ENCODE measurements around the gene TAOK1. TPM values are rescaled to one million over a fixed set of nuclear protein-coding genes. Genes with fewer than 3 reads are reported as not detected.

TAOK1 gene
- total RNA-seq, result 51.2 TPM

DNA sequence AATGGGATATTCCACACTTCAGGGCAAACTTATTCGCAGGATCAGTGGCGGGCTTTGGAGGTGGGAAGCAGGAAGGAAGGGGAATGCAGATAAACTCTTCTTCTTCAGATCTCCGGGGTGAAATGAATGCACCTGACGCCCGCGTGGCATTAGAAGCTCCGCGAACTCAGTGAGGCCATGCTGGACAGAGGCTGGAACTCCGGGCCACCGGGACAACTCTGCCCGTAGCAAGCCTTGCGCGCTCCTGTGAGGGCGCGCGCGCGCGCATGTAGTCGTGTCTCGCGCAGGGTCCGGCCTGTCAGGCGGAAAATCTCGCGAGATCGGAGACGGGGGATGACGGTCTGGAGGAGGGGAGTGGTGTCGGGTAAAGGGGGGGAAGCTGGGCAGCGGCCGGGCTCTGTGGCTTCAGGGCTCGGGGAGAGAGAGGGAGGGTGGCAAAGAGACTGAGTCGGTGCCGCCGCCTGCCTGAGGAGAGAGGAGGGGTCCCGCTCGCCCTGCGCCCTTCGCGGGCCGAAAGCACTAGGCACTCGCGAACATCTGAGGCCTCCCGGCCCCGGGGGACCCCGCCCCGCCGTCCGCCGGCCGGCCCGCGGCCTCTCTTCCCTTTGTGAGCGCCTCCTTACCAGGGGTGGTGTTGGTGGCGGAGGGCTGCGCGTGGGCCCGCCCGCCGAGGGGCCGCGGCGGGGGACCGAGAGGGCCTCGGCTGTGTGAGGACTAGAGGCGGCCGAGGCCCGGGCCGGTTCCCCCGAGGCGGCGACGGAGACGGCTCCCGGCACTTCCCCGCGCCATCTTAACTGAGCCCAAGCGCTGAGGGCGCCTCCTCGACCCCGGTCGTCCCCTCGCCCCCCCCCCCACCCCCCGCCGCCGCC is at the start of gene TAOK1:
TAOK1 (plus strand) TSS at position 382 of the 869 bp plus-strand sequence. CDS start 61,186 bp downstream, outside the sequence.

DNA sequence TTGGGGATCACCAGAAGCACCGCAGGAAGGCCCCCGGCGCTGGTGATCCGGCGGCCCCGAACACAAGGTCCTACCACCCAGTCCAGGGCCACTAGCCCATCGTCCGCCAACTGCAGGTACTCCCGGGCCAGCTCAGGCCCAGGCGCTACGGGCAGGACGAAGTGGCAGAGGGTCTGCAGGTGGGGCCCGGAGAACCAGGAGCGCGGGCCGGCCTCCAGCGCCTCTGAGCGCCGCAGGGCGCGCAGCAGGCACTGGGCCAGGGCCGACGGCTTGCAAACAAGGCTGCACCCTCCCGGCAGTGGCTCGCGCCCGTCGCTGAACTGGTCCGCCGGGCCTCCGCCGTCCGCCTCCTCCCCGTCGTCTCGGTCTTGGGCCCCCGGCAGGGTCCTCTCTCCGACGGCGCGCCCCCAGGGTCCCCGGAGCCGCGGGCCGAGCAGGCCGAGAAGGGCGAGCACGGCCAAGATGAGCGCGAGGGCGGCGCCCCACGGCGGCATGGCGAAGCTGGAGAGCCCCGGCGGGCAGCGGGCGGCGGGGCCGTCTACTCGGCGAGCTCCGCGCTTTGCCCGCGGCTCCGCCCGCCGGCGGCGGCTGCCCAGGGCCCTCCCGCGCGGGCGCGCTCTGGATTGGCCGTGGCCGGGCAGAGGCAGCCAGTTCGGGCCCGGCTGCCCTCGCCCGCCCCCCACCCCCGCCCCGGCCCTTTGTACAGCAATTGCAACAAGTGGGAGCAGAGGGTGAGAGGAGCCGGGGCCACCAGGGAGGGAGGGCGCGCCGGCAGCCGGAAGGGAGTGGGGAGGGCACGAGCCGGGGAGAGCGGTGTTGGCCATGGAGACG is 176.5 kb downstream of the TAOK1 start, which contains the start of gene ABHD15:
ABHD15 (minus strand) TSS at position 565 of the 831 bp plus-strand sequence; CDS start at position 494, 71 bp downstream.

DNA sequence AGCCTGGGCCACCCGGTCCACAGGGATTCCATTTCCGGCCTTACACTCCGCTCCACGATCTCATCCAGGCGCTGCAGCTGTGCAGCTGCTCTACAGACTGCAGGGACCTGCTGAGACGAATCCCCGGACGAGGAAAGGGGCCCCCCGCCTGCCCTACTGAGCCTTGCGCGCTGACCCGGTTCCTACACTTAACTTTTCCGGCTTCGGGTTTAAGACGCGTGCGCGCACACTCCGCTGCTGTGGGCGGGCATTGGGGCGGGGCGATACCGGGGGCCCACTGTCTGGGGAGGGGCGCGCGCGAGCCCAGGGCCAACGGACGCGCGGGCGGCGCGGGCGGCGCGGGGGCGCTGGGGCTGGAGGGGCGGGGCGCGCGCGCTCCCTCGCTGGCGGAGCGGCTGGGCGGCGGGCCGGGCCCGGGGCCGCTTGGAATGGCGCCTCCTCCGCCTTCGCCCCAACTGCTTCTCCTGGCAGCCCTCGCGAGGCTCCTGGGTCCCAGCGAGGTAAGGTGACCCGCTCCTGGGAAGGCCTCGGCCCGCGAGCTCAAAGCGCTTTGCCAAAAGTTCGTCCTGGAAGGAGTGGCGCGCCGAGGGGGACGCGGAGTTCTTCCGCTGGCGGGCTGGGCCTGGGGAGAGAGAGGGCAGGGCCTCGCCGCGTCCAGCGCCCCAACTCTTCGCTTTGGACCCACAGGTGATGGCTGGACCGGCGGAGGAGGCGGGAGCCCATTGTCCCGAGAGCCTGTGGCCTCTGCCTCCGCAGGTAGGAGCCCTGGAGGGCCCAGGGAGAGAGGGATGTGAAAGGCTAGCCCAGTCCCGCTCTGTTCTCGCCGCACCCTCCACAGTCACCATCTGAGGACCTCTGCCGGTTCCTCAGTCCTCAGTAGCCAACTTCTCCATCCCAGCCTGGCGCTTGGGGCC is 178.4 kb downstream of the TAOK1 start, which contains the start of gene TP53I13:
TP53I13 (plus strand) TSS at position 371 of the 914 bp plus-strand sequence; CDS start at position 429, 58 bp downstream.

GRCh38 chr17:29589524-29590410 is 199.6 kb downstream of the TAOK1 start, which contains the start of gene GIT1:
TSS of gene GIT1 (minus strand) at chr17:29589648. CDS start at chr17:29589378, 270 bp downstream.

GRCh38 chr17:29592850-29593551 is 202.8 kb downstream of the TAOK1 start, which contains the start of gene ANKRD13B:
TSS of gene ANKRD13B (plus strand) at chr17:29593132. CDS start at chr17:29593622, 490 bp downstream.

Small RNA genes within 50 kb of the gene (small RNA-seq; reads per million reads assigned to genes)
- gene RNU4-34P (ENCODE audit: low replicate concordance) (not detected), gene RNU6-1034P (ENCODE audit: low replicate concordance) (not detected), gene RNU6-711P (ENCODE audit: low replicate concordance) (not detected)

Other genes starting within 250 kb of the TAOK1 start
- gene MYO18A, start 210.0 kb upstream of the TAOK1 start, total RNA-seq, result 89.5 TPM
- gene CRYBA1, start 143.5 kb upstream of the TAOK1 start, total RNA-seq, result not detected
- 38.9 TPM for gene NUFIP2, start 96.2 kb upstream of the TAOK1 start, total RNA-seq
- 7.4 TPM for gene ABHD15, start 176.7 kb downstream of the TAOK1 start, total RNA-seq
- gene TP53I13, start 178.3 kb downstream of the TAOK1 start, total RNA-seq, result 41.9 TPM
- gene GIT1, start 199.3 kb downstream of the TAOK1 start, total RNA-seq, result 29.2 TPM
- 20.8 TPM for gene ANKRD13B, start 202.8 kb downstream of the TAOK1 start, total RNA-seq
- gene CORO6, start 232.5 kb downstream of the TAOK1 start, total RNA-seq, result 21.8 TPM

Measured in metanephros (tissue), 2 donors.